Heart left ventricle (tissue), 16 donors: ENCODE results near the gene IFI27L1. TPM values are rescaled to one million over a fixed set of nuclear protein-coding genes. Genes with fewer than 3 reads are reported as not detected.

Experiments
- ATAC-seq, 4 donors: fragments of 200-7000 bp; cut with Tn5 transposase; one replicate each; pipeline ENCODE4 v1.9.1; 2020 to 2022; ENCODE audit warnings: moderate library complexity in 4 of 4, mild to moderate bottlenecking in 3 of 4, moderate number of reproducible peaks in 1 of 4
- DNase-seq, 5 donors: peaks; one replicate each; pipeline ENCODE4 v3.0.0-alpha.2; 2020
- H3K27ac ChIP-seq, 12 donors: fragments of 200-600 bp; sonication (generic) in 4 of 12; one replicate each; pipeline versions ENCODE4 v1.5.0 to v1.8.0; 2016 to 2022; ENCODE audit warnings: mild to moderate bottlenecking in 2 of 12
- H3K27me3 ChIP-seq, 9 donors: fragments of 200-600 bp; sonication (generic) in 2 of 9; one replicate each; pipeline versions ENCODE4 v1.5.1 to v1.8.0; 2016 to 2022; ENCODE audit warnings: mild to moderate bottlenecking in 3 of 9
- H3K36me3 ChIP-seq, 9 donors: fragments of 200-600 bp; sonication (generic) in 2 of 9; one replicate each; pipeline versions ENCODE4 v1.5.0 to v1.8.0; 2018 to 2022; ENCODE audit warnings: mild to moderate bottlenecking in 2 of 9
- H3K4me1 ChIP-seq, 12 donors: fragments of 200-600 bp; sonication (generic) in 4 of 12; one replicate each; pipeline versions ENCODE4 v1.5.0 to v1.8.0; 2016 to 2022; ENCODE audit warnings: mild to moderate bottlenecking in 3 of 12
- H3K4me3 ChIP-seq, 12 donors: fragments of 200-600 bp; sonication (generic) in 4 of 12; one replicate each; pipeline versions ENCODE4 v1.5.0 to v1.8.0; 2017 to 2022; ENCODE audit warnings: mild to moderate bottlenecking in 9 of 12, moderate library complexity in 4 of 12
- H3K9me3 ChIP-seq, 12 donors: fragments of 200-600 bp; sonication (generic) in 4 of 12; one replicate each; pipeline versions ENCODE4 v1.5.0 to v1.8.0; 2016 to 2022; ENCODE audit warnings: mild to moderate bottlenecking in 1 of 12
- CTCF ChIP-seq, 12 donors: fragments of 200-600 bp; sonication (generic) in 4 of 12; IDR thresholded peaks; one replicate each; pipeline versions ENCODE4 v1.5.0 to v1.8.0; 2018 to 2022; ENCODE audit warnings: antibody characterized with exemption in 12 of 12, mild to moderate bottlenecking in 5 of 12
- POLR2A ChIP-seq, 2 donors: fragments of 450-650 bp; IDR thresholded peaks; one replicate each; pipeline ENCODE4 v1.6.1; 2017; ENCODE audit warnings: antibody characterized with exemption in 2 of 2, mild to moderate bottlenecking in 2 of 2, moderate library complexity in 2 of 2
- WGBS, 4 donors: extraction: QIAGEN DNeasy Blood & Tissue Kit in 2 of 4; methylation state at CpG; one replicate each; pipeline versions ENCODE4 v1.1.5 to v1.1.7; 2013 to 2018; 5-methylcytosine and 5-hydroxymethylcytosine counted together
- intact Hi-C, 10 donors: fragments of 100-400 bp; cut with DNase I; formaldehyde crosslinking; loops; one replicate each; pipeline versions ENCODE4 v1.11.1 to v1.14.2; 2022
- polyA plus RNA-seq, 2 donors: library from polyadenylated mRNA; stranded (reverse); fragments of 200-250 nt; gene quantifications; one replicate each; pipeline ENCODE4 v1.2.3, GENCODE V29; 2013
- total RNA-seq, 9 donors: library from RNA; depleted of rRNA in 2 of 9; stranded (reverse); fragments of >200 nt in 2 of 9; fragmentation: NEBNext Ultra II Directional in 3 of 9; extraction: Animal tissue kit (Norgen Biotek cat#: 25700) in 3 of 9; gene quantifications; one replicate each; pipeline versions ENCODE4 v1.1.0 to v1.2.4, GENCODE V29; 2016 to 2023
- donor health status: ischemic (EF 13 %, LVEDD 7.1; RV severe dilation, severe dysfunction).
- donor health status: healthy with polysubstance abuse.
- donor health status: DM: no; HTN: yes; CAD: no.
- donor health status: DM: no; HTN: no; CAD: no.
- donor health status: ischemic (EF 25% LVEDD 6.9; RV normal size, moderate dysfunction).
- donor health status: ischemic (EF 25% LVEDD 5.7; RV mildly dilated, moderate dysfunction).
- donor health status: healthy.
- donor health status: DM: yes; HTN: yes; CAD: no.
- donor health status: ischemic (EF 35%, LVEDD 5.7; RV mildly dilated, moderate dysfunction).
- donor health status: nonischemic (EF 11% LVEDD 7.7; RV severe dilation, severe dysfunction).
- donor health status: DM: yes; HTN: yes; CAD: no.
- donor health status: PGD.
- donor health status: ischemic (EF 29% LVEDD 5.4; RV normal size, mild dysfunction).
- donor health status: nonischemic (EF 23%, LVEDD 6.1; RV moderate dilation, normal function).

The IFI27L1 gene
- total and polyA plus RNA-seq, 11 donors: 8.9 to 45.0 (median 16.8) TPM

GRCh38 chr14:94127330-94127729 is 46.2 kb downstream of the IFI27L1 start:
- intact Hi-C loops: loop anchor here in 1 of 10 donors (5.0 kb wide), 1 partner anchor 45 kb away; the partner anchor contains the start of genes DDX24 and IFI27L1

GRCh38 chr14:94128216-94128839 is 47.2 kb downstream of the IFI27L1 start:
- Histone ChIP-seq H3K9me3 (no peaks in the 10 kb centered on the region), H3K4me3 (peak overlapping the region in 3 of 12 donors; percentile 58 to 63 (median 63)), H3K27ac (peak overlapping the region in 4 of 12 donors; percentile 68 to 88 (median 80)), H3K4me1 (peaks cover 0 to 18% (median 8%) of the 10 kb centered on the region in 12 donors), H3K36me3 (peaks cover 0 to 12% (median 0%) of the 10 kb centered on the region in 9 donors), H3K27me3 (no peaks in the 10 kb centered on the region)
- DNase-seq (no peak), ATAC-seq (no peak)
- 85 to 92% (median 89%) methylated on average over 7 to 14 of the region's 14 CpGs for WGBS, 4 donors
- intact Hi-C loops: loop anchor here in 3 of 10 donors (2.0 to 5.0 kb wide), 3 partner anchors 46 to 52 kb away; partner anchors contain the start of genes DDX24 (in 2 of the 3) and IFI27L1 (in 2 of the 3)
- TF ChIP-seq POLR2A (IDR thresholded peaks at IDR 0.05) (no peak), CTCF (IDR thresholded peaks at IDR 0.05) (no peak)

More at GRCh38 chr14:94127330-94127729, 46.2 kb downstream of the IFI27L1 start:
- Histone ChIP-seq H3K27me3 (no peaks in the 10 kb centered on the region), H3K4me1 (peaks cover 0 to 18% (median 8%) of the 10 kb centered on the region in 12 donors), H3K27ac (no peak overlapping the region), H3K4me3 (no peak overlapping the region), H3K9me3 (no peaks in the 10 kb centered on the region), H3K36me3 (peaks cover 0 to 12% (median 0%) of the 10 kb centered on the region in 9 donors)
- DNase-seq (no peak), ATAC-seq (no peak)
- TF ChIP-seq POLR2A (IDR thresholded peaks at IDR 0.05) (no peak), CTCF (IDR thresholded peaks at IDR 0.05) (no peak)
- WGBS, 4 donors: 90 to 94% (median 91%) methylated on average over 6 of the region's 6 CpGs

- Histone ChIP-seq H3K36me3 (peaks cover 0 to 12% (median 0%) of the 10 kb centered on the region in 9 donors), H3K4me3 (peak within 1 kb of the TSS; percentile 3 to 73 (median 60)), H3K9me3 (no peaks in the 10 kb centered on the region), H3K27me3 (no peaks in the 10 kb centered on the region), H3K27ac (peak within 1 kb of the TSS; percentile 36 to 88 (median 78)), H3K4me1 (peaks cover 0 to 18% (median 8%) of the 10 kb centered on the region in 12 donors)
- intact Hi-C loops: loop anchor here in 3 of 10 donors (2.0 to 5.0 kb wide), 3 partner anchors 47 to 52 kb away; partner anchors contain the start of genes DDX24 (in 2 of the 3) and IFI27L1 (in 2 of the 3)
- ATAC-seq: peak; percentile 88 to 97 (median 94)
- peak; percentile 83 to 87 (median 86) for DNase-seq
- peak in 1 of 2 donors; percentile 42 for TF ChIP-seq POLR2A (IDR thresholded peaks at IDR 0.05)
- TF ChIP-seq CTCF (IDR thresholded peaks at IDR 0.05): peak in 11 of 12 donors; percentile 21 to 55 (median 33)
- WGBS, 4 donors: 0 to 2% (median 2%) methylated on average over 19 to 27 of the region's 27 CpGs
Observed at GRCh38 chr14:94129111-94129757, 48.1 kb downstream of the IFI27L1 start, which contains the start of gene IFI27L2. Gene IFI27L2 (minus strand): TSS chr14:94129604. CDS start chr14:94129564, 40 bp downstream.
